ENCODE data around the gene PSMA5.
A peak's percentile ranks its signal among the peaks of the same experiment; 100 is the strongest.
"Not testable (repeated sequence)": the region's sequence is repeated elsewhere in the genome, so short reads cannot be mapped to it uniquely, and the experiment has no call there.

The PSMA5 gene

DNA sequence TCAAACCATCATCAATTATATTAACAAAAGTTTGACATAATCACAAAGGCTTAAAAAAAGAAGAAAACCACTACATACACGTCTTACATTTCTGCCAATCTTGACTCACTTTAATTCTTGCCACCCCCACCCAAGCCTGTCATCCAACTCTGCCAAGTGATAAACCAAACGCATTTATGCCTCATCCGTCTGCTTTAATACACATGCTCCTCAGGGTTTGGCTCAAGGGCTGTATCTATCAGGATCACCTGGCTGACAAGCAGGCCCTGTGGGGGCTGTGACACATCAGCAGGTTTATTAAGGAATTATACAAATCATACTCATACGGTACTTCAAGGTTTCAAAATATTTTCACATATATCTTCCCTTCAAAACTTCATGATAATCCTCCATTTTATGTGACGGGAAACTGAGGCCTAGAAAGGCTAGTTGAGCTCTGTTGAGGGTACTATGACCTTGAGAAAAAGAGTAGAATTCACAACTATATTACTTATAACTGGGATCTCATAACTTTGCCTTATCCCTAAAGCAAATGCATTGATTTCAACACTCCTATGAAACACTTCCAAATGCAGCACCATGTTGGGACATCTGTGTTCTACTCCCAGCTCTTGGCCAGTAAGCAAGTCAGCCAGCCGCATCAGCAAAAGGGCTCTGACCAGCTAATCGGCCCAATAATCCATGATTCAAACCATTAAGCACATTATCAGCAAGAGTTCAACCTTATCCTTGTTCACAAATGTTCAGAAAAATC is 37.2 kb downstream of the PSMA5 start:
- Histone ChIP-seq H3K4me3 (ENCODE audit: low read length) (no peak overlapping the region), H3K9ac (ENCODE audit: low read depth, low read length) (no peak overlapping the region), H3K36me3 (ENCODE audit: insufficient read depth, low read length) (no peaks in the 10 kb centered on the region), H3K27me3 (ENCODE audit: control insufficient read depth, insufficient read depth, low read length) (no peaks in the 10 kb centered on the region), H3K9me3 (replicated peaks; ENCODE audit: low read length) (peaks cover 6% of the 10 kb centered on the region), H3K4me1 (ENCODE audit: control insufficient read depth, insufficient read depth, low read length) (peaks cover 72% of the 10 kb centered on the region), H3K4me2 (ENCODE audit: low read length) (peak overlapping the region; percentile 8)

DNA sequence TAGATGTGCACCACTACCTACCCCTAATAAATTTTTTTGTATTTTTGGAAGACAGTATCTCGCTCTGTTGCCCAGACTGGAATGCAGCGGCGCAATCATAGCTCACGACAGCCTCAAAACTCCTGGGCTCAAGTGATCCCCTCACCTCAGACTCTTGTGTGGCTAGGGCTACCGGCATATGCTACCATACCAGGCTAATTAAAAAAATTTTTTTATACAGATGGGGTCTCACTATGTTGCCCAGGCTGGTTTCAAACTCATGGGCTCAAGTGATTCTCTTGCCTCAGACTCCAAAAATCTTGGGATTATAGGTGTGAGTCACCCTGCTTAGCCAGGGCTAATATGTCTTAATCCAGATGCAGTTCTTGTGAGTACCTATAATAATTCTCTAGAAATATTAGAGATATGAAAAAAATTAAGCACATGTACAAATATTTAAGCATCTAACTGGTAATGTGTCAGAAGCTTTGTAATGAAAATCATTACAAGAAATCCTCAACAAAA is 38.0 kb downstream of the PSMA5 start:
- peaks cover 6% of the 10 kb centered on the region for H3K9me3 ChIP-seq (replicated peaks; ENCODE audit: low read length)
- no peak overlapping the region for H3K9ac ChIP-seq (ENCODE audit: low read depth, low read length)
- no peak overlapping the region for H3K4me3 ChIP-seq (ENCODE audit: low read length)
- no peaks in the 10 kb centered on the region for H3K27me3 ChIP-seq (ENCODE audit: control insufficient read depth, insufficient read depth, low read length)
- no peaks in the 10 kb centered on the region for H3K36me3 ChIP-seq (ENCODE audit: insufficient read depth, low read length)
- peaks cover 72% of the 10 kb centered on the region for H3K4me1 ChIP-seq (ENCODE audit: control insufficient read depth, insufficient read depth, low read length)
- no peak overlapping the region for H3K4me2 ChIP-seq (ENCODE audit: low read length)

GRCh38 chr1:109386054-109386717 is 40.1 kb downstream of the PSMA5 start:
- Histone ChIP-seq H3K4me1 (ENCODE audit: control insufficient read depth, insufficient read depth, low read length) (peaks cover 59% of the 10 kb centered on the region), H3K36me3 (ENCODE audit: insufficient read depth, low read length) (no peaks in the 10 kb centered on the region), H3K4me2 (ENCODE audit: low read length) (no peak overlapping the region), H3K4me3 (ENCODE audit: low read length) (no peak overlapping the region), H3K9me3 (replicated peaks; ENCODE audit: low read length) (peaks cover 6% of the 10 kb centered on the region), H3K9ac (ENCODE audit: low read depth, low read length) (no peak overlapping the region), H3K27me3 (ENCODE audit: control insufficient read depth, insufficient read depth, low read length) (no peaks in the 10 kb centered on the region)

DNA sequence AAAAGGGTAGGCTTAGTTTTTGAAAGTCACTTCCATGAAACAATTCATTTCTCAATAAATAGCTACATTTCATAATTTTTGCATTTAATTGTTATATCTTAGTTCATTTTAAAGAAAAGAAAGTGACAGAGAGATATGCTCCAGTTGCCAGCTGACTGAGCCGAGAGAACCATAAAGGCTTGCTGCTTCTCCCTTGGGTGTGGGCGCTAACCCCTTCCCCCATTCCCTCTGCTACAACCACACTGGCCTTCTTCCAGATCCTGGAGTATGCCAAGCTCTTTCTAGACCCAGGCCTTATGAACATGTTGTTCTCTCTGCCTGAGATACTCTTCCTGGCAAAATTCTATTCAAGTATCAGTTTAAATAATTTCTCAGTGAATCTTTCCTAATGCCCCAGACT is 40.8 kb downstream of the PSMA5 start:
- Histone ChIP-seq H3K36me3 (ENCODE audit: insufficient read depth, low read length) (no peaks in the 10 kb centered on the region), H3K4me3 (ENCODE audit: low read length) (no peak overlapping the region), H3K9ac (ENCODE audit: low read depth, low read length) (no peak overlapping the region), H3K4me2 (ENCODE audit: low read length) (peak overlapping the region; percentile 30), H3K9me3 (replicated peaks; ENCODE audit: low read length) (peaks cover 6% of the 10 kb centered on the region), H3K4me1 (ENCODE audit: control insufficient read depth, insufficient read depth, low read length) (peaks cover 52% of the 10 kb centered on the region), H3K27me3 (ENCODE audit: control insufficient read depth, insufficient read depth, low read length) (no peaks in the 10 kb centered on the region)

DNA sequence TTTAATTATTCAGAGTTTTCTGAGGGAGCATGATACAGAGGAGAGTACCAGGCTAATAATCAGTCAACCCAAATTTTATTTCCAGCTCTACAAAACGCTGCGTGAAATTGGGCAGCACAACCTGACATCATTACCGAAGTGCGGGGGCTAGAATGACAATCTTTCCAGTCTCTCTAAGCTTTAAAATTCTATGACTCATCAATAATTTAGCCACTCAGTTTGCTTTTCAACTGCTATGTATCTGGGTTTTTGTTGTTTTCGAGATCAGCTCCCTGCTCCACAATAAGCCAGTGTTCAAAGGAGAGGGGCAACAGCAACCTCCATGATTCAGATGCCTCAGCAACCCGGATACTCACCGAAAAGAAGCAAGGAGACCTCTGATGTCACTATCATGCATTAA is 42.4 kb downstream of the PSMA5 start:
- H3K9ac ChIP-seq (ENCODE audit: low read depth, low read length) = peak overlapping the region; percentile 54
- H3K9me3 ChIP-seq (replicated peaks; ENCODE audit: low read length) = peaks cover 6% of the 10 kb centered on the region
- no peaks in the 10 kb centered on the region for H3K36me3 ChIP-seq (ENCODE audit: insufficient read depth, low read length)
- no peaks in the 10 kb centered on the region for H3K27me3 ChIP-seq (ENCODE audit: control insufficient read depth, insufficient read depth, low read length)
- peaks cover 45% of the 10 kb centered on the region for H3K4me1 ChIP-seq (ENCODE audit: control insufficient read depth, insufficient read depth, low read length)
- H3K4me3 ChIP-seq (ENCODE audit: low read length) = peak overlapping the region; percentile 35
- H3K4me2 ChIP-seq (ENCODE audit: low read length) = peak overlapping the region; percentile 66

DNA sequence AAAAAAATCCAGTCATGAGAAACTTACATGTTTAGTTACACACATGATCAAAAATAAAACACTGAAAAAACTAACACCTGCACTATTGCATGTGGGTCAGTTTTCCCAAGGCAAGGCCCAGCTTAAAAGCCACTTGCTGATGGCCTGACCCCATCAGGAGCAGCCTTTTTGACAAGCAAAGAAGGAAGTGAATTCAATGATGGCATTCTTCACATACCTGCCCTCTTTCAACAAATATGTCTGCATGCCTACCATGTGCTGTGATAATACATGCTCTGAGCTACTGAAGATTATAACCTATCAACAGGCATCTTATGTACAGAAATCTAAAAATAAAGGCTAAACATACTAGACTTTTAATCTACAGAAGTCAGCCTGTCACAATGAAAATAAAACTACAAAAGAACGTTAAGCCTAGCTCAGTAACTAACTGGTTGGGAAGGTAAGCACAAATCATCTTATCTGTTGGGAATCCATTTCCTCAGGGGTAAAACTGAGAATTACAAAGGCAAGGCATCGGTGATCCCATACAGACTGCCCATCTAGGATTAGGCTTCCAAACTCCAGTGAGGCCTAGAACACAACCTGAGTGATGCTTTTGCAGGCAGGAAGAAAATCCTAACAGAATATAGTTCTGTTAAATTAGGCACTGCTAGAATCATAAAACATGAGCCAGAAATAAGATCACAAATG is 43.0 kb downstream of the PSMA5 start:
- Histone ChIP-seq H3K36me3 (ENCODE audit: insufficient read depth, low read length) (no peaks in the 10 kb centered on the region), H3K9ac (ENCODE audit: low read depth, low read length) (peak overlapping the region; percentile 54), H3K27me3 (ENCODE audit: control insufficient read depth, insufficient read depth, low read length) (no peaks in the 10 kb centered on the region), H3K4me2 (ENCODE audit: low read length) (peak overlapping the region; percentile 66), H3K9me3 (replicated peaks; ENCODE audit: low read length) (peaks cover 6% of the 10 kb centered on the region), H3K4me3 (ENCODE audit: low read length) (peak overlapping the region; percentile 7), H3K4me1 (ENCODE audit: control insufficient read depth, insufficient read depth, low read length) (peaks cover 46% of the 10 kb centered on the region)

- peaks cover 6% of the 10 kb centered on the region for H3K9me3 ChIP-seq (replicated peaks; ENCODE audit: low read length)
- peaks cover 58% of the 10 kb centered on the region for H3K4me1 ChIP-seq (ENCODE audit: control insufficient read depth, insufficient read depth, low read length)
- no peak overlapping the region for H3K4me2 ChIP-seq (ENCODE audit: low read length)
- H3K36me3 ChIP-seq (ENCODE audit: insufficient read depth, low read length) = no peaks in the 10 kb centered on the region
- no peak overlapping the region for H3K4me3 ChIP-seq (ENCODE audit: low read length)
- no peaks in the 10 kb centered on the region for H3K27me3 ChIP-seq (ENCODE audit: control insufficient read depth, insufficient read depth, low read length)
- H3K9ac ChIP-seq (ENCODE audit: low read depth, low read length) = no peak overlapping the region
These were observed 44.7 kb downstream of the PSMA5 start for GRCh38 chr1:109381573-109381972.

- Histone ChIP-seq H3K9me3 (replicated peaks; ENCODE audit: low read length) (peaks cover under 1% of the 10 kb centered on the region), H3K4me2 (ENCODE audit: low read length) (no peak overlapping the region), H3K27me3 (ENCODE audit: control insufficient read depth, insufficient read depth, low read length) (no peaks in the 10 kb centered on the region), H3K4me3 (ENCODE audit: low read length) (no peak overlapping the region), H3K9ac (ENCODE audit: low read depth, low read length) (peak overlapping the region; percentile 55), H3K4me1 (ENCODE audit: control insufficient read depth, insufficient read depth, low read length) (peaks cover 58% of the 10 kb centered on the region), H3K36me3 (ENCODE audit: insufficient read depth, low read length) (no peaks in the 10 kb centered on the region)
These were observed 46.3 kb downstream of the PSMA5 start for GRCh38 chr1:109379907-109380306.

- no peaks in the 10 kb centered on the region for H3K27me3 ChIP-seq (ENCODE audit: control insufficient read depth, insufficient read depth, low read length)
- H3K9ac ChIP-seq (ENCODE audit: low read depth, low read length) = peak overlapping the region; percentile 55
- H3K36me3 ChIP-seq (ENCODE audit: insufficient read depth, low read length) = no peaks in the 10 kb centered on the region
- H3K9me3 ChIP-seq (replicated peaks; ENCODE audit: low read length) = no peaks in the 10 kb centered on the region
- peak overlapping the region; percentile 48 for H3K4me2 ChIP-seq (ENCODE audit: low read length)
- H3K4me3 ChIP-seq (ENCODE audit: low read length) = no peak overlapping the region
- peaks cover 58% of the 10 kb centered on the region for H3K4me1 ChIP-seq (ENCODE audit: control insufficient read depth, insufficient read depth, low read length)
These were observed 46.8 kb downstream of the PSMA5 start for GRCh38 chr1:109379422-109379821.

GRCh38 chr1:109377698-109378097 is 48.5 kb downstream of the PSMA5 start:
- H3K4me3 ChIP-seq (ENCODE audit: low read length) = no peak overlapping the region
- H3K4me1 ChIP-seq (ENCODE audit: control insufficient read depth, insufficient read depth, low read length) = peaks cover 47% of the 10 kb centered on the region
- no peaks in the 10 kb centered on the region for H3K27me3 ChIP-seq (ENCODE audit: control insufficient read depth, insufficient read depth, low read length)
- no peaks in the 10 kb centered on the region for H3K36me3 ChIP-seq (ENCODE audit: insufficient read depth, low read length)
- H3K4me2 ChIP-seq (ENCODE audit: low read length) = no peak overlapping the region
- H3K9me3 ChIP-seq (replicated peaks; ENCODE audit: low read length) = no peaks in the 10 kb centered on the region
- H3K9ac ChIP-seq (ENCODE audit: low read depth, low read length) = peak overlapping the region; percentile 31

GRCh38 chr1:109373696-109374095 is 52.6 kb downstream of the PSMA5 start:
- H3K27me3 ChIP-seq (ENCODE audit: control insufficient read depth, insufficient read depth, low read length); H3K9ac ChIP-seq (ENCODE audit: low read depth, low read length); H3K9me3 ChIP-seq (replicated peaks; ENCODE audit: low read length); H3K4me3 ChIP-seq (ENCODE audit: low read length); H3K36me3 ChIP-seq (ENCODE audit: insufficient read depth, low read length); H3K4me2 ChIP-seq (ENCODE audit: low read length): not testable (repeated sequence)
- H3K4me1 ChIP-seq (ENCODE audit: control insufficient read depth, insufficient read depth, low read length) = peaks cover 72% of the 10 kb centered on the region

All from skeletal muscle satellite cell (primary cell).